OCI-LY3 (cell line): ENCODE measurements around the gene OTX1.

Experiments
- H2AFZ ChIP-seq: fragments of 200-600, 300-600 bp; shearing (Covaris generic); 2 replicates; pipeline ENCODE4 v1.6.0; 2014; ENCODE audit warnings: antibody characterized with exemption, low read depth, low read length
- H3K27ac ChIP-seq: fragments of 200-600, 300-600 bp; sonication (generic); 2 replicates; pipeline ENCODE4 v1.5.1; 2014; ENCODE audit warnings: mild to moderate bottlenecking, low read length, moderate library complexity, mixed read lengths
- H3K27me3 ChIP-seq: fragments of 200-600, 300-600 bp; sonication (generic); 2 replicates; pipeline ENCODE4 v1.6.1; 2014; ENCODE audit warnings: low read depth, low read length, mixed read lengths
- H3K36me3 ChIP-seq: fragments of 200-600, 300-600 bp; sonication (generic); replicated peaks from 2 replicates; pipeline ENCODE3; 2014; ENCODE audit warnings: low read depth, low read length, mixed read lengths
- H3K4me1 ChIP-seq: fragments of 300-600, 200-600 bp; sonication (generic); 2 replicates; pipeline ENCODE4 v1.6.1; 2014; ENCODE audit warnings: low read length, mixed read lengths
- H3K4me2 ChIP-seq: fragments of 200-600, 300-600 bp; sonication (generic); 2 replicates; pipeline ENCODE4 v1.6.1; 2014; ENCODE audit warnings: low read length, mixed read lengths
- H3K4me3 ChIP-seq: fragments of 300-600, 200-600 bp; sonication (generic); 2 replicates; pipeline ENCODE4 v1.5.1; 2014; ENCODE audit warnings: antibody characterized with exemption, mild to moderate bottlenecking, low read length, moderate library complexity
- H3K79me2 ChIP-seq: fragments of 300-600, 200-600 bp; shearing (Covaris generic); 2 replicates; pipeline ENCODE4 v1.6.1; 2014; ENCODE audit warnings: mild to moderate bottlenecking, low read length, mixed read lengths
- H3K9ac ChIP-seq: fragments of 300-600, 200-600 bp; shearing (Covaris generic); 2 replicates; pipeline ENCODE4 v1.6.0; 2014; ENCODE audit warnings: mild to moderate bottlenecking, low read length, moderate library complexity
- H3K9me3 ChIP-seq: fragments of 200-600, 300-600 bp; shearing (Covaris generic); 2 replicates; pipeline ENCODE4 v1.6.1; 2014; ENCODE audit warnings: low read length, mixed read lengths; ENCODE audit not compliant: insufficient read depth
- H4K20me1 ChIP-seq: fragments of 200-600, 300-600 bp; sonication (generic); 2 replicates; pipeline ENCODE4 v1.6.1; 2016; ENCODE audit warnings: low read length, mixed read lengths; ENCODE audit not compliant: insufficient read depth
- CTCF ChIP-seq: fragments of 200-600, 300-600 bp; sonication (generic); IDR thresholded peaks from 2 replicates; pipeline ENCODE4 v1.5.1; 2014; ENCODE audit warnings: antibody characterized with exemption, low read length, low read depth
- EZH2phosphoT487 ChIP-seq: fragments of 200-600 bp; shearing (Covaris generic); IDR thresholded peaks from 2 replicates; pipeline ENCODE4 v1.6.1; 2018; ENCODE audit warnings: antibody characterized with exemption, mixed run types, low read depth

Gene OTX1

GRCh38 chr2:63008838-63009237 is 41.8 kb upstream of the OTX1 start:
- Histone ChIP-seq H3K27me3 (no peaks in the 10 kb centered on the region), H3K79me2 (no peaks in the 10 kb centered on the region), H3K36me3 (no peaks in the 10 kb centered on the region), H3K4me2 (no peak overlapping the region), H3K9ac (no peak overlapping the region), H3K4me3 (no peak overlapping the region), H3K27ac (no peak overlapping the region), H3K4me1 (no peaks in the 10 kb centered on the region; the same call in 1 of the 2 replicates), H3K9me3 (no peaks in the 10 kb centered on the region), H4K20me1 (no peaks in the 10 kb centered on the region), H2AFZ (no peak overlapping the region)
- TF ChIP-seq CTCF (no peak), EZH2phosphoT487 (no peak)

- no peaks in the 10 kb centered on the region for H3K79me2 ChIP-seq
- no peak for TF ChIP-seq CTCF
- TF ChIP-seq EZH2phosphoT487: no peak
These were observed 41.1 kb upstream of the OTX1 start for GRCh38 chr2:63009490-63009889.

GRCh38 chr2:63012541-63012940 is 38.1 kb upstream of the OTX1 start:
- Histone ChIP-seq H3K9ac (no peak overlapping the region), H3K27ac (no peak overlapping the region), H3K27me3 (no peaks in the 10 kb centered on the region), H3K36me3 (no peaks in the 10 kb centered on the region), H3K79me2 (no peaks in the 10 kb centered on the region), H3K4me1 (no peaks in the 10 kb centered on the region; the same call in 1 of the 2 replicates), H2AFZ (no peak overlapping the region), H3K9me3 (no peaks in the 10 kb centered on the region), H4K20me1 (no peaks in the 10 kb centered on the region), H3K4me3 (no peak overlapping the region), H3K4me2 (no peak overlapping the region)
- TF ChIP-seq CTCF (no peak), EZH2phosphoT487 (no peak)

More at GRCh38 chr2:63009490-63009889, 41.1 kb upstream of the OTX1 start:
- Histone ChIP-seq H3K27ac (no peak overlapping the region), H4K20me1 (no peaks in the 10 kb centered on the region), H3K4me3 (no peak overlapping the region), H3K9me3 (no peaks in the 10 kb centered on the region), H3K27me3 (no peaks in the 10 kb centered on the region), H3K4me1 (no peaks in the 10 kb centered on the region; the same call in 1 of the 2 replicates), H2AFZ (no peak overlapping the region), H3K36me3 (no peaks in the 10 kb centered on the region), H3K4me2 (no peak overlapping the region), H3K9ac (no peak overlapping the region)

- H3K4me2 ChIP-seq: no peak overlapping the region
- no peak overlapping the region for H3K4me3 ChIP-seq
- H3K4me1 ChIP-seq: no peaks in the 10 kb centered on the region; the same call in 1 of the 2 replicates
- no peaks in the 10 kb centered on the region for H3K36me3 ChIP-seq
- no peaks in the 10 kb centered on the region for H3K79me2 ChIP-seq
- H4K20me1 ChIP-seq: no peaks in the 10 kb centered on the region
- H3K9me3 ChIP-seq: no peaks in the 10 kb centered on the region
- no peak overlapping the region for H2AFZ ChIP-seq
- no peak overlapping the region for H3K9ac ChIP-seq
- H3K27ac ChIP-seq: no peak overlapping the region
- H3K27me3 ChIP-seq: no peaks in the 10 kb centered on the region
- no peak for TF ChIP-seq EZH2phosphoT487
- TF ChIP-seq CTCF: no peak
These were observed 37.2 kb upstream of the OTX1 start for GRCh38 chr2:63013438-63013837.
